Mucosa of descending colon (tissue), 3 donors: ENCODE data around the gene NLRP6. TPM values are rescaled to one million over a fixed set of nuclear protein-coding genes. Genes with fewer than 3 reads are reported as not detected.

Experiments
- ATAC-seq: fragments of 200-7000 bp; cut with Tn5 transposase; one replicate; pipeline ENCODE4 v1.9.1; 2020; ENCODE audit warnings: mild to moderate bottlenecking, moderate library complexity
- DNase-seq, 3 donors: peaks; one replicate each; pipeline ENCODE4 v3.0.0-alpha.2; 2020
- H3K36me3 ChIP-seq: fragments of 200-600 bp; one replicate; pipeline ENCODE4 v1.8.0; 2021; ENCODE audit warnings: low read depth, mild to moderate bottlenecking
- H3K4me1 ChIP-seq: fragments of 200-600 bp; one replicate; pipeline ENCODE4 v1.8.0; 2021; ENCODE audit warnings: low read depth, mild to moderate bottlenecking
- H3K4me3 ChIP-seq: fragments of 200-600 bp; one replicate; pipeline ENCODE4 v1.8.0; 2021; ENCODE audit warnings: mild to moderate bottlenecking
- H3K9me3 ChIP-seq: fragments of 200-600 bp; one replicate; pipeline ENCODE4 v1.8.0; 2021; ENCODE audit warnings: mild to moderate bottlenecking
- CTCF ChIP-seq: fragments of 200-600 bp; IDR thresholded peaks from one replicate; pipeline ENCODE4 v1.8.0; 2022; ENCODE audit warnings: antibody characterized with exemption, mild to moderate bottlenecking
- intact Hi-C, 2 donors: fragments of 100-400 bp; cut with DNase I in 1 of 2; cut with micrococcal nuclease in 1 of 2; formaldehyde crosslinking; loops; one replicate each; pipeline versions ENCODE4 v1.11.0 to v1.11.1; 2022; cut with DNase I, micrococcal nuclease
- total RNA-seq, 3 donors: library from RNA; stranded (reverse); fragmentation: NEBNext Ultra II Directional in 2 of 3; extraction: Animal tissue kit (Norgen Biotek cat#: 25700) in 2 of 3; gene quantifications; one replicate each; pipeline versions ENCODE4 v1.2.1 to v1.2.4, GENCODE V29; 2021 to 2023
- donor health status: DM: no; HTN: no; CAD: no; lungs with moderate emphysema.
- donor health status: DM: no; HTN: no; CAD: no.
- donor health status: DM: no; HTN: yes; CAD: no.

NLRP6 gene
- total RNA-seq, 3 donors from 2014 or later = 0.66 to 2.6 (median 0.72) TPM

GRCh38 chr11:329886-330253 is 51.7 kb downstream of the NLRP6 start:
- DNase-seq = no peak
- TF ChIP-seq CTCF = no peak
- Histone ChIP-seq H3K4me1 (peaks cover 14% of the 10 kb centered on the region), H3K36me3 (no peaks in the 10 kb centered on the region), H3K4me3 (no peak overlapping the region), H3K9me3 (no peaks in the 10 kb centered on the region)
- ATAC-seq = no peak
- intact Hi-C loops = no loop called here

- DNase-seq (peak in 1 of 3 donors; percentile 27), ATAC-seq (no peak)
- no peak for TF ChIP-seq CTCF
- intact Hi-C loops = no loop called here
- Histone ChIP-seq H3K4me1 (peaks cover 14% of the 10 kb centered on the region), H3K4me3 (no peak overlapping the region), H3K9me3 (no peaks in the 10 kb centered on the region), H3K36me3 (no peaks in the 10 kb centered on the region)
These were observed 52.1 kb downstream of the NLRP6 start for GRCh38 chr11:330307-330693.

- no peak for TF ChIP-seq CTCF
- intact Hi-C loops = no loop called here
- Histone ChIP-seq H3K9me3 (no peaks in the 10 kb centered on the region), H3K4me1 (peaks cover 14% of the 10 kb centered on the region), H3K4me3 (no peak overlapping the region), H3K36me3 (no peaks in the 10 kb centered on the region)
- DNase-seq (peak in 2 of 3 donors; percentile 35 to 61), ATAC-seq (peak; percentile 6)
These were observed 52.6 kb downstream of the NLRP6 start for GRCh38 chr11:330694-331357.

- peak in 1 of 3 donors; percentile 21 for DNase-seq
- intact Hi-C loops = no loop called here
- H3K4me3 ChIP-seq = no peak overlapping the region
These were observed 53.3 kb downstream of the NLRP6 start for GRCh38 chr11:331358-332060.

More at GRCh38 chr11:331358-332060, 53.3 kb downstream of the NLRP6 start:
- no peak for TF ChIP-seq CTCF
- no peaks in the 10 kb centered on the region for H3K9me3 ChIP-seq
- H3K4me1 ChIP-seq = peaks cover 10% of the 10 kb centered on the region
- ATAC-seq = no peak
- H3K36me3 ChIP-seq = no peaks in the 10 kb centered on the region
